GM21526 (cell line): Measurements from ENCODE around the gene SCML2.
"Not testable (repeated sequence)": the region's sequence is repeated elsewhere in the genome, so short reads cannot be mapped to it uniquely, and the experiment has no call there.

Experiments used
- ATAC-seq: cut with Tn5 transposase; IDR thresholded peaks from one replicate; pipeline ENCODE4 v1.9.1; 2021; ENCODE audit warnings: moderate library complexity; ENCODE audit not compliant: unreplicated experiment, low FRiP score

The SCML2 gene

DNA sequence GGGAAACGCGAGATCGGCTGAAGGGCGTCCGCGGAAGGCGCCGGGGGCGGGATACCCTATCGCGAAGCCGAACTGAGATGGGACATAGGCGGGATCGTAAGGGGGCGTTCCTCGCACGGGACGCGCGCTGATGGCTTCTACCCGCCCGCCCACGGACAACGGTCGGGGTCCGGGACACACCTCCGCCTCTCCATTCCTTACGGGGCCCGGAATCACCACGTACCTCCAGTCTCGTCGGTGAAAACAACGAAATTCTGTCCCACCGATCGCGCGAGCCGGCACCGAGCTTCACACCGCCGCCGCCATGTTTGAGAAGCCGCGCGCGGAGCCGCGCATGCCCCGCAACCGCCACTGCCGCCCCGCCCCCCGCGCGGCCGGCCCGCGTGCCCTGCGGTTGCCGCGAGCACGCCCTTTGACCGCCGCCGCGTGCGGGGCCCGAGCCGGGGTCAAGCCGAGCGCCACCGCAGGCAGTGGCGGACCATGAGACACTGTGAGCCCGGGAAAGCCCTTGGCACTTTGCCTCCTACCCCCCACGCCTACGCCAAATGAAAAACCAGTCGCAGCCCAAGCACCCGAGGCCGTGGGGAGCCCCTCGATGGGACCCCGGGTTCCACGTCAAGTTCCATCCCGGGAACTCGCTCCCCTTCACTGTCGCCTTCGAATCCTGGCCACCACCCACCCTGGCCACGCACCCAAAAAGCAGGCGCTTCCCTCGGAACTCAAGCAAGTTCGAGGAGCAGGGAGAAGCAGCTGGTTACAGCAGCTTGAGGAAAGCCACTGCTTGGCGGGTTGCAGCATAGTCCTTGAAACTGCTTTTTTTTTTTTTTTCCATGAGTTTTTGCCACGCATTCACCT lies at the start of gene SCML2:
Gene SCML2, minus strand, starts transcription at position 320 of the 855 bp plus-strand sequence. CDS start 20,617 bp downstream, outside the sequence.
- no peak for ATAC-seq

DNA sequence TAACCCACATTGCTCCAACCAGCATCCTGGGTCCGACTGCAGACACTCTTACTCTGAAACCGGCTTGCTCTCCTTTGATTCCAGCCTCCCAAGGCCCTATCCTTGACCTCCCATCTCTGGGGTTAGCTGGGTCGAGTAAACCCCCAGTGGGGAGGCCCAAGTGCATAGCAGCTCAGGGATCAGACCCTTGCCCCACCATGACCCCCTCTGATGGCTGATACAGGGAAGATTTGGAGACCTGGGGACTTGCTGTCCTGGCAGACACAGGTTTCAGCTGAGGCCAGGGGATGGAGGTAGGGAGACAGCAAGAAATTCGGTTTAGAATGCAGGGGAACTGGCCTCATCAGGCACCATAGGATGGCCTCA lies 47.3 kb upstream of the SCML2 start:
- ATAC-seq = no peak

DNA sequence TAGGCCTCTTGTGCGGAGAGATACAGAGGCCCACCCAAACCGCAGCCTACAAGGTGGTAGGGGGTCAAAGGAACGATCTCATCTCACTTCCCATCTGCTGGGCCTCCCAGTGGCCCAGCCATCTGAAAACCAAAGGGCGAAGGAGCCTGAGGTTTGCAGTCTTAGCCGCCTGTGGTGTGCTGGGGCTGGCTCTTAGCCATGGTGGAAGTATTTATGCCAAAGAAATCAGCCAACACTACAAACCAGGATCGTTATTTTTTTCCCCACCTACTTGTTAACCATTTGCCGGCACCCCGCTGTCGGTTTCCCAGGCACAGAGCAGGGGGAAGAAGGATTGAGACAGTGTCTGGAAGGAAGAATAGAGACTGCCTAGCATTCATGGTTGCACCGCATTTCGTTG lies 40.0 kb upstream of the SCML2 start:
- ATAC-seq = no peak

DNA sequence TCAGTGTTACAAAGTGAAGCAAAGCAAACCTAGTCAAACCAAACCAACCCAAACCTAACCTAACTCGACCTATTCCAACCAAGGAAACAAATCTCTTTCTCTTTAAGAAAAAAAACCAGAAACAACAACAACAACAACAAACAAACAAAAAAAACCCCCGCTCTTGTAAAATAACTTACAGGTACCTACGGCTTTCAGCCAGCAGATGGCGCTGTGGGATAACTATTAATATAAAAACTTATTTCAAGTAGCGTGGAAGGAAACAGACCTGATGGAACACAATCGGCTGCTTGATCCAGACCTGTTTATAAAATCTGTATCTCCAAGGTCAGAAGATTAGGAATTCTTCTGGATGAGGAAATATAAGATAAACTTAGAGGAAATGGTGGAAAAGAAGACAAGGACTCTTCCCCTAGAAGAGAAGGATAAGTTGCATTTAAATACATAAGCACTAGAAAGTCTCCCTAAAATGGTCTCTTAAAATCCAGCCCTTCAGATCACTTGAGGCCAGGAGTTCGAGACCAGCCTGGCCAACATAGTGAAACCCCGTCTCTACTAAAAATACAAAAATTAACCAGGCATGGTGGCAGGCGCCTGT lies 36.6 kb upstream of the SCML2 start:
- no peak for ATAC-seq

DNA sequence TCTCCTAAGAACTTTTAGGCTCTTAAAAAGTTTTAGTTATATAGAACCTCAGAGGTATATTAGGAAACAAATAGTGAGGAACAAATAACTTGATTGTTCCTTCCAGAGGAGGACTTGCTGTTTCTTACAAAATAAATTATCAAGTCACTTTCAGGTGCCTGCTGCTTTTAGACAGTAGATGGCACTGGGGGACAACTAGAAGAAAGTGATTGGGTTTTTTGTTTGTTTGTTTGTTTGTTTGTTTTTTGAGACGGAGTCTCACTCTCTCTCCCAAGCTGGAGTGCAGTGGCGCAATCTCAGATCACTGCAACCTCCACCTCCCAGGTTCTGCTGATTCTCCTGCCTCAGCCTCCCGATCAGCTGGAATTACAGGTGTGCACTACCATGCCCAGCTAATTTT lies 35.5 kb upstream of the SCML2 start:
- ATAC-seq = no peak

DNA sequence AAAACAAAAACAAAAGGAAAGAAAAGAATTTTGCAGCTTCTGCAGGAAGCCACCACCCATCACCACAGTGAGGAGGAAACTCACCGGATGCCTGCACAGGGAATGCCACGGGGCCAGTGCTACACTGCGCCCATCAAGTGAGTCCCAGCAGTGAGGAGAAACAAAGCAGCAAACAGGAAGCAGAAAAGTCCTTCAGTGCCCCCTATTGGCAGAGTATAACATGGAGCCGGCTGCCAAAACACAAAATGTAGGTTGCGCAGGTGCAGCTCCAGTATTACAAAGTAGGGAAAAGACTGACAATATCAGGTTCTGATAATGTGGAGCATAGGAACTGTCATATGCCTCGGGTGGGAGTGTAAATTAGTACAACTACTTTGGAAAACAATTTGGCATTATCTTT lies 23.3 kb upstream of the SCML2 start:
- ATAC-seq = no peak

DNA sequence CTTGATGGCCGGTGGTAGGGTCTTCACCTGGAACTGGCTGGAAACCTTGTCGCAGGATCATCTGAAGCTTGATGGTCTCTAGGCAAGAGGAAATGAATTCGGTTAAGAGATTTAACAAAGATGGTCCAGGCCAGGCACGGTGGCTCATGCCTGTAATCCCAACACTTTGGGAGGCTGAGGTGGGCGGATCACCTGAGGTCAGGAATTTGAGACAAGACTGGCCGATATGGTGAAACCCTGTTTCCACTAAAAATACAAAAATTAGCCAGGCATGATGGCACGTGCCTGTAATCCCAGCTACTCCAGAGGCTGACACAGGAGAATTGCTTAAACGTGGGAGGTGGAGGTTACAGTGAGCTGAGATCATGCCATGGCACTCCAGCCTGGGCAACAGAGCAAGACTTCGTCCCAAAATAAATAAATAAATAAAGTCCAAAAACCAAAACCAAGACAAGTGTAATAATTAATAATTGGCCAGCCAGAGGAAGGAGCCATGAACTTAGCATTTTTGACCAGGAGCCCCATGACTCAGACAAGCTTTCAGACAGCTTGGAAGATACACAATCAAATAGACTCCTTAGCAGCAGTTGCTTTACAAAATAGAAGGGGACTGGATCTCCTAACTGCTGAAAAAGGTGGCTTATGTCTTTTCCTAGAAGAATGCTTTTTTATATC lies 20.8 kb upstream of the SCML2 start:
- not testable (repeated sequence) for ATAC-seq

- ATAC-seq = not testable (repeated sequence)
Measured at GRCh38 chrX:18369096-18369495, 14.6 kb upstream of the SCML2 start.

DNA sequence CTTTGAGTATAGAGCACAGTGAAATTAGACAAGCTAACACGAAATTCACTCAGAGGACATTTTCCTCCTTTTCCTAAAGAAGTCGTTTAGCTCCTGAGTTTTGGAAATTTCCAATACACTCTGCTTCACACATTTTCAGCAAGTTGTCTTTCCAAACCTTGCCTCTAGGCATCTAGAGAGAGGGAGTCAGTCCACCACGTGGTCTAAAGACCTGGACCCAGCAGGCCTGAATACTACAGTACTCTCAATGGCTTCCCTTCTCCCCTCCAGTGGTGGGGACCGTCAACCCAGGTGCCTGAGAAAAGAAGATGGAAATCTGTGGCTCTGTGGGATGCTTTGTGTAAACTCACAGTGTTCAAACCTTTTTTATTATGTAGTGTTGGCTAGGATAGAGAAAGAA lies 13.9 kb upstream of the SCML2 start:
- ATAC-seq = no peak

DNA sequence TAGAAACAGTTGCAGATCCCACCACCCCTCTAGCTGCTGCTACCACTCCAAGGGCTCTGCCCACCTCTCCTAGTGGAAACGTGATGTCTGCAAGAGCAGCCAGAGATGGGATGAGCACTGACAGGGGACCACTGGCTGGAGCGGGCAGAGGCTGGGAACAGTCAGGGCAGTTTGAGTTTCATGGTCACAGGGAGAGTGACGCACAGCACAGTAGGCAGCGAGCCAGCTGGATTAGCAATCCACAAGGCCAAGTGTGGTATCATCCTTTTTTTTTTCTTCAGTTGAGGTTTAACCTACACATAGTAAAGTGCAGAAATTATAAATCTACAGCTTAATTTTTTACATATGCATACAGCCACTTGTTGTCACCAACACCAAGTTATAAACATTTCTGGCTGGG lies 6.4 kb upstream of the SCML2 start:
- ATAC-seq = no peak

GRCh38 chrX:18353931-18354368 lies 538 bp downstream of the SCML2 start:
- no peak for ATAC-seq

DNA sequence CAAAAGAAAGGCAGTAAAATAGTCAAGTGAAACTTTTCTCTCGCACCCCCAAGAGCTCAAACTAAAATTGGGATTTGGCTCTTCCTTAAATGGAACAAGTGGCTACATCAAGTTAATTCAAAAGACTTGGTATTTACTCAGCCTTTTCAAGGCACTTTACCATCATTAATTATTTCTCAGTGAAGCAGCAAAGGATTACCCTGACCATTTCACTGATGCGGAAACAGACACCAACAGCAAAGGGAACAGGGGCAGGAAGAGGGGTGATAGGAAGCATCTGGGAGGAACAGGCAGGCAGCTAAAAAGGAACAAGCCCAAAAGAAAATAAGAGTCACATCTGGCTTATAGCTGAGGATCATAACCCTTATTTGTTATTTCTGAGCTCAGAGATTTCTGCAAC lies 2.7 kb downstream of the SCML2 start:
- ATAC-seq = no peak

GRCh38 chrX:18348047-18348446 lies 6.4 kb downstream of the SCML2 start:
- ATAC-seq = no peak

GRCh38 chrX:18309401-18309800 lies 45.1 kb downstream of the SCML2 start:
- ATAC-seq = no peak

DNA sequence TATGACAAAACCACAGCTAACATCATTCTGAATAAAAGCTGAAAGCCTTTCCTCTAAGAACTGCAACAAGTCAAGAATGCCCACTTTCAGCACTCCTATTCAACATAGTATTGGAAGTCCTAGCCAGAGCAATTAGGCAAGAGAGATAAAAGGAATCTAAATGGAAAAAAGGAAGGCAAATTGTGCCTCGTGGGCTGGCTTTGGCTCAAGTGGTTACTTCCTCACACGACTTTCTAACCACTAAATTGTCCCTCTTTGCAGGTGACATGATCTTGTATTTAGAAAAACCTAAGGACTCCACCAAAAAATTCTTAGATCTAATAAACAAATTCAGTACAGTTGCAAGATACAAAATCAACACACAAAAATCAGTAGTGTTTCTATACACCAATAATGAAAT lies 57.2 kb downstream of the SCML2 start:
- ATAC-seq = no peak

DNA sequence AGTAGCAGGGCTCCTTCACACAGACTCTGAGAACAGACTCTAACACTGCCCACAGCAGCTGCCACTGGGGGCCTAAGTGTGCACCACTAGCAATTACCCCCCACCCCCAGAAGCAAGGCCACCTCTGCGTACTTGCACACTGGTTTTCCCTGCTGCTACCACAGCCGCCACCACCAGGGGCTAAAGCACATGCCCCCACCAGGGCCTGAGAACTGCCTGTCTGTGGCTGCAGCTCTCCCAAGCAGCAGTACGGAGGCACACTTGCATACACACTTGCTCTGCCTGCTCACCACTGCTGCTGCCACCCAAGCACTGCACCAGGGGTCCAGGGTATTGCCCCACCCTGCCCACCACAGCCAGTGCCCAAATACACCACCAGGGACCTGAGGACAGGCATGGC lies 59.6 kb downstream of the SCML2 start:
- ATAC-seq = no peak

DNA sequence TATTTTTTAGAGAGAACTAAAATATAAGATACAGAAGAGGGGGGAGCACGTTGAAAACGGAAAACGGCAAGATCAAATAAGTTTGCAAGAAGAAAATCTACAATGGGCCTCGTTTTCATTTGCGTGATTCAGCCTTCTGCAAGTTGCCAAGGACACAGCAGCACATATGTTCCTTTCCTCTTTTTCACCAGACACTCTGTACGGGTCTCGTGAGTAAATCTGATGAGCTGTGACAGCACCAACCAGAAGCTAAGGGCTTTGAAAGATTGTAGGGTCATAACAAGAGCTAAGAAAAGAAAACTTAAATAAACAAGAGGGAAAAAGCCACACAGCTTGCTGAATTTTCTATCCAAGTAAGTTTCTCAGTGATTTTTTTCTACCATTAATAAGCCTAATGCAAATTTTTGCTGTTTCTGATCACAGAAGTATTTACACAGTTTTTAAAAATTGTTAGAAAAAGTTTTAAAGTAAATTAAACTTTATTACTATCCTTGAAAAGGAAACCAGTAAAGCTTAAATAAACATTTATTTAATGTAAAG lies 63.4 kb downstream of the SCML2 start:
- ATAC-seq = no peak

DNA sequence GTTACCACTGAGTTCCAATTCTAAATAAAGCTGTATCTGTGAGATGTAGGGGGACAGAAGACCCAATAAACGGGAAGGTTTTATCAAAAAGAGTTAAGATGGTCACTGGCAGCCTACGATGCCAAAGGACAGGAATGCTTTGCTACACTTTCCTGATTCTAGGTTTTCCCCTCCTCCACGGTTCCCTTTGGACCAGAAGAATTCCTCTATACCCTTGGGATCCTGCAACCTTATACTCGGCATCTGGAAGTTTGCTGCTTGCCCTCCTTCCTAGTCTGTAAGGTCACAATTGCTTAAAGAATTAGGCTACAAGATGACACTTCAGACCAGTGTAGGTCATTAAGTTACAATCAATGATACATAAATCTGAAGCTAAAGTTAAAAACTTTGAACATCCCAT lies 64.3 kb downstream of the SCML2 start:
- ATAC-seq = no peak

DNA sequence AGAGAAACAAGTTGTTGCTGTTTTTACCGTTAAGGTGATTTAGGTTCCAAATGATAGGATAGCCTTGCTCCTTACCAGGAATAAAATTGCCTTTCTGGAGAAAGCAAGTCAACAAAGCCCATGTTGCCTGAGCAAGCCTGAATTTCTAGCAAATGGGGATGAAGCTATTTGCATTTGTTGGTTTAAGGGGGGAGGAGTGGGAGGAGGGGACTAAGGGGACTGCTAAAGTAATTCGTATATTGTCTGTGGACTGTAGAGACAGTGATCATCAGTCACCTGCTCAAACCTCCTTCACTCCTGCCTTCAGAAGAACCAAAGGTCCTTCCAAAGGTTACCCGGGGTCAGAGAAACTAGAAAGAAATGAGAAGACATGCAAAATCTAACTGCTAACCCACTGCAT lies 65.8 kb downstream of the SCML2 start:
- no peak for ATAC-seq

DNA sequence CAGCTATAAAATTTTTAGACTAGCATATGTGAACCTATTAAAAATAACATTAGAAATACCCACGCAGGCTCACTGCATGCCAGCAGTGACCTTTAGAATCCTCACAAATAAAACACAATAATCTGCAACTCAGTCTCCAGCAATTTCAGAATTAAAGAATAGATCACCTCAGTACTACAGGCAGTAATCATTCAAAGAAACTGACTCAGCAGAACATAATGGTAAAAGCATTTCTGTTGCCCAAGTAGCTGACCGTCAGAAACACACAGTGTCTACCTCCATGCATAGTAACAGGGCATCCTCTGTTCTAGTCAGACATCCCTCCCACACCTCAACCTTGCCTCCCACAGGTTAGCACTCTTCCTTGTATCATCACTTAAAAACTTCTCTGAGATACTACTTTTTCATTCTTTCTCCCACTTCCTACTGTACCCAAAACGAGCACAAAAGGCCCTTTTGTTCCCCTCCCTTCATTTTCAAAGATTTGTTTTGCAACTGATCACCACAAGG lies 68.1 kb downstream of the SCML2 start:
- no peak for ATAC-seq

- ATAC-seq = no peak
Measured at GRCh38 chrX:18278449-18278848, 76.0 kb downstream of the SCML2 start.
